Activated CD8-positive, alpha-beta memory T cell treated with anti-CD3 and anti-CD28 coated beads for 1 hour (primary cell): ENCODE results near the gene RBPJL.

ENCODE experiments used
- DNase-seq, 2 donors: peaks; one replicate each; pipeline ENCODE4 v3.0.0-alpha.2; 2020; ENCODE audit warnings: low read depth in 1 of 2; ENCODE audit errors: extremely low read depth in 1 of 2

RBPJL gene

GRCh38 chr20:45358282-45359068 is 51.8 kb downstream of the RBPJL start:
- DNase-seq: no peak

- DNase-seq: no peak
Measured at GRCh38 chr20:45359069-45359405, 52.4 kb downstream of the RBPJL start.

- no peak for DNase-seq
Measured at GRCh38 chr20:45359406-45360148, 52.9 kb downstream of the RBPJL start.

- no peak for DNase-seq
Measured at GRCh38 chr20:45361793-45362192, 55.2 kb downstream of the RBPJL start.

- peak; percentile 96 to 97 for DNase-seq
Measured at GRCh38 chr20:45362804-45363610, 56.4 kb downstream of the RBPJL start, which contains the start of gene SYS1. Gene SYS1 (plus strand): TSS chr20:45363156. CDS start chr20:45363532, 376 bp downstream.

GRCh38 chr20:45363611-45364492 is 57.2 kb downstream of the RBPJL start:
- DNase-seq: no peak

GRCh38 chr20:45365444-45365970 is 58.9 kb downstream of the RBPJL start:
- DNase-seq: no peak

- DNase-seq: no peak
Measured at GRCh38 chr20:45366192-45366591, 59.6 kb downstream of the RBPJL start.

- no peak for DNase-seq
Measured at GRCh38 chr20:45366631-45367030, 60.0 kb downstream of the RBPJL start.

- DNase-seq: no peak
Measured at GRCh38 chr20:45367126-45367525, 60.5 kb downstream of the RBPJL start.
